DND-41 (cell line): ENCODE data around the gene CFL2.

Experiments
- ATAC-seq: fragments of 200-7000 bp; cut with Tn5 transposase; 3 replicates; pipeline ENCODE4 v1.9.1; 2021; ENCODE audit warnings: low read depth; ENCODE audit not compliant: insufficient read depth
- DNase-seq: peaks from one replicate; pipeline ENCODE4 v3.0.0-alpha.2; 2020
- H2AFZ ChIP-seq: 2 replicates; pipeline ENCODE4 v1.6.0; 2012; ENCODE audit warnings: low read depth, low read length
- H3K27ac ChIP-seq: 2 replicates; pipeline ENCODE4 v1.5.1; 2012; ENCODE audit warnings: low read length, inconsistent platforms
- H3K27me3 ChIP-seq: fragments of 200-600 bp; sonication (generic); 2 replicates; pipeline ENCODE4 v1.6.0; 2012; ENCODE audit warnings: low read length, mild to moderate bottlenecking, inconsistent platforms; ENCODE audit not compliant: insufficient read depth, poor library complexity
- H3K36me3 ChIP-seq: 2 replicates; pipeline ENCODE4 v1.5.1; 2012; ENCODE audit warnings: low read length, inconsistent platforms; ENCODE audit not compliant: insufficient read depth
- H3K4me1 ChIP-seq: 2 replicates; pipeline ENCODE4 v1.5.1; 2012; ENCODE audit warnings: mild to moderate bottlenecking, low read length; ENCODE audit not compliant: insufficient read depth
- H3K4me2 ChIP-seq: 2 replicates; pipeline ENCODE4 v1.6.0; 2012; ENCODE audit warnings: mild to moderate bottlenecking, moderate library complexity, low read length, inconsistent platforms; ENCODE audit not compliant: insufficient read depth
- H3K4me3 ChIP-seq, 2 experiments: fragments of 200-600 bp in 1 of 2; shearing (Covaris generic) in 1 of 2; 2 replicates each; pipeline ENCODE4 v1.5.1; 2012 to 2016; ENCODE audit warnings: inconsistent platforms in 2 of 2, low read length in 2 of 2, mild to moderate bottlenecking in 2 of 2, low read depth in 1 of 2, moderate library complexity in 1 of 2
- H3K79me2 ChIP-seq: 2 replicates; pipeline ENCODE4 v1.6.0; 2012; ENCODE audit warnings: low read length, inconsistent platforms; ENCODE audit not compliant: insufficient read depth
- H3K9ac ChIP-seq: 2 replicates; pipeline ENCODE4 v1.6.0; 2012; ENCODE audit warnings: low read depth, mild to moderate bottlenecking, inconsistent platforms, low read length, moderate library complexity
- H3K9me3 ChIP-seq: 2 replicates; pipeline ENCODE4 v1.5.1; 2012; ENCODE audit warnings: low read length, moderate library complexity, mild to moderate bottlenecking, inconsistent platforms; ENCODE audit not compliant: insufficient read depth, severe bottlenecking
- H4K20me1 ChIP-seq: 2 replicates; pipeline ENCODE4 v1.6.0; 2012; ENCODE audit warnings: low read length; ENCODE audit not compliant: insufficient read depth
- CTCF ChIP-seq: IDR thresholded peaks from 2 replicates; pipeline ENCODE4 v1.5.1; 2012; ENCODE audit warnings: borderline replicate concordance, low read length, moderate library complexity, mild to moderate bottlenecking; ENCODE audit not compliant: poor library complexity, severe bottlenecking; ENCODE audit errors: extremely low read depth
- EZH2 ChIP-seq: IDR thresholded peaks from 3 replicates; pipeline ENCODE4 v1.6.1; 2012; ENCODE audit warnings: borderline replicate concordance, low read depth, mild to moderate bottlenecking, moderate library complexity, low read length, inconsistent platforms; ENCODE audit not compliant: severe bottlenecking

Gene CFL2

GRCh38 chr14:34750670-34751069 lies 36.3 kb upstream of the CFL2 start:
- no peaks in the 10 kb centered on the region for H3K27me3 ChIP-seq
- TF ChIP-seq EZH2 = no peak
- no peak for TF ChIP-seq CTCF
- H3K9ac ChIP-seq = no peak overlapping the region
- no peaks in the 10 kb centered on the region for H3K79me2 ChIP-seq
- H3K4me2 ChIP-seq = no peak overlapping the region
- ATAC-seq (no peak), DNase-seq (no peak)
- H3K4me3 ChIP-seq = no peak overlapping the region
- no peaks in the 10 kb centered on the region for H3K4me1 ChIP-seq
- H4K20me1 ChIP-seq = no peaks in the 10 kb centered on the region
- H2AFZ ChIP-seq = no peak overlapping the region
- H3K36me3 ChIP-seq = peaks cover 31% of the 10 kb centered on the region
- no peak overlapping the region for H3K27ac ChIP-seq
- no peaks in the 10 kb centered on the region for H3K9me3 ChIP-seq

- H3K4me2 ChIP-seq = no peak overlapping the region
- DNase-seq (no peak), ATAC-seq (peak; percentile 27; the same call in 1 of the 3 replicates)
- no peak overlapping the region for H3K4me3 ChIP-seq
- H2AFZ ChIP-seq = no peak overlapping the region
- no peaks in the 10 kb centered on the region for H4K20me1 ChIP-seq
- H3K4me1 ChIP-seq = no peaks in the 10 kb centered on the region
- peaks cover 26% of the 10 kb centered on the region for H3K36me3 ChIP-seq
- no peak for TF ChIP-seq CTCF
- TF ChIP-seq EZH2 = no peak
- no peaks in the 10 kb centered on the region for H3K9me3 ChIP-seq
- no peak overlapping the region for H3K9ac ChIP-seq
- H3K27ac ChIP-seq = no peak overlapping the region
- no peaks in the 10 kb centered on the region for H3K27me3 ChIP-seq
- no peaks in the 10 kb centered on the region for H3K79me2 ChIP-seq
These were observed 35.8 kb upstream of the CFL2 start for GRCh38 chr14:34750233-34750632.

- ATAC-seq (no peak), DNase-seq (no peak)
- H3K27me3 ChIP-seq = no peaks in the 10 kb centered on the region
- TF ChIP-seq EZH2 = no peak
- no peak for TF ChIP-seq CTCF
- H3K9ac ChIP-seq = no peak overlapping the region
- H4K20me1 ChIP-seq = no peaks in the 10 kb centered on the region
- H3K4me1 ChIP-seq = no peaks in the 10 kb centered on the region
- H3K4me2 ChIP-seq = no peak overlapping the region
- H3K4me3 ChIP-seq = no peak overlapping the region
- H3K79me2 ChIP-seq = no peaks in the 10 kb centered on the region
- H3K36me3 ChIP-seq = peaks cover 18% of the 10 kb centered on the region
- no peaks in the 10 kb centered on the region for H3K9me3 ChIP-seq
- H2AFZ ChIP-seq = no peak overlapping the region
- no peak overlapping the region for H3K27ac ChIP-seq
These were observed 35.0 kb upstream of the CFL2 start for GRCh38 chr14:34749408-34749807.
